Loucy (cell line): ENCODE results near the gene PAGR1.
"Not testable (repeated sequence)": the region's sequence is repeated elsewhere in the genome, so short reads cannot be mapped to it uniquely, and the experiment has no call there.

Experiments used
- H2AFZ ChIP-seq: fragments of 200-600 bp; sonication (generic); 2 replicates; pipeline ENCODE4 v1.6.0; 2016; ENCODE audit warnings: antibody characterized with exemption, mild to moderate bottlenecking, low read length, moderate library complexity
- H3F3A ChIP-seq: fragments of 200-600 bp; 2 replicates; pipeline ENCODE4 v1.6.0; 2016; ENCODE audit warnings: antibody characterized with exemption, low read depth, mild to moderate bottlenecking
- H3K27me3 ChIP-seq: fragments of 200-600 bp; sonication (generic); 2 replicates; pipeline ENCODE4 v1.6.1; 2014; ENCODE audit warnings: low read length, mild to moderate bottlenecking; ENCODE audit not compliant: insufficient read depth, poor library complexity, severe bottlenecking
- H3K36me3 ChIP-seq: fragments of 200-600 bp; sonication (generic); 2 replicates; pipeline ENCODE4 v1.6.1; 2016; ENCODE audit warnings: low read length; ENCODE audit not compliant: insufficient read depth
- H3K4me1 ChIP-seq: fragments of 200-600 bp; sonication (generic); 2 replicates; pipeline ENCODE4 v1.5.1; 2014; ENCODE audit warnings: low read length, mild to moderate bottlenecking; ENCODE audit not compliant: insufficient read depth, poor library complexity, severe bottlenecking
- H3K4me2 ChIP-seq: fragments of 200-600 bp; sonication (generic); 2 replicates; pipeline ENCODE4 v1.6.0; 2014; ENCODE audit warnings: antibody characterized with exemption, low read length, low read depth, mild to moderate bottlenecking; ENCODE audit not compliant: poor library complexity, severe bottlenecking
- H3K4me3 ChIP-seq: fragments of 200-600 bp; sonication (generic); 2 replicates; pipeline ENCODE4 v1.5.1; 2014; ENCODE audit warnings: low read length, mild to moderate bottlenecking, mixed read lengths; ENCODE audit not compliant: poor library complexity, severe bottlenecking
- H3K79me2 ChIP-seq: fragments of 200-600 bp; sonication (generic); 2 replicates; pipeline ENCODE4 v1.6.1; 2014; ENCODE audit warnings: low read length; ENCODE audit not compliant: insufficient read depth
- H3K9ac ChIP-seq: fragments of 200-600 bp; sonication (generic); 2 replicates; pipeline ENCODE4 v1.6.0; 2014; ENCODE audit warnings: mild to moderate bottlenecking, low read depth, low read length, moderate library complexity; ENCODE audit not compliant: poor library complexity, severe bottlenecking
- H3K9me2 ChIP-seq: fragments of 200-600 bp; sonication (generic); replicated peaks from 2 replicates; pipeline ENCODE4 v1.6.1; 2016; ENCODE audit warnings: low read depth, low read length, mixed read lengths
- H3K9me3 ChIP-seq: fragments of 200-600 bp; sonication (generic); 2 replicates; pipeline ENCODE4 v1.6.1; 2014; ENCODE audit warnings: mild to moderate bottlenecking, antibody characterized with exemption, low read length, low read depth; ENCODE audit not compliant: insufficient read depth
- H4K20me1 ChIP-seq: fragments of 200-600 bp; sonication (generic); 2 replicates; pipeline ENCODE4 v1.6.0; 2014; ENCODE audit warnings: antibody characterized with exemption, low read length, mild to moderate bottlenecking; ENCODE audit not compliant: insufficient read depth, poor library complexity, severe bottlenecking
- CTCF ChIP-seq: fragments of 200-600 bp; sonication (generic); conservative IDR thresholded peaks from 2 replicates; pipeline ENCODE4 v1.5.1; 2014; ENCODE audit warnings: mild to moderate bottlenecking, antibody characterized with exemption, low read length
- EZH2phosphoT487 ChIP-seq: fragments of 200-600 bp; IDR thresholded peaks from 2 replicates; pipeline ENCODE4 v1.6.1; 2018; ENCODE audit warnings: antibody characterized with exemption, mild to moderate bottlenecking, moderate library complexity, borderline replicate concordance

The PAGR1 gene

GRCh38 chr16:29830774-29831173, 14.8 kb downstream of the PAGR1 start:
- H3K4me1 ChIP-seq = no peaks in the 10 kb centered on the region
- no peak overlapping the region for H3K9ac ChIP-seq
- H3K27me3 ChIP-seq = no peaks in the 10 kb centered on the region
- H3K4me3 ChIP-seq = no peak overlapping the region
- no peak for TF ChIP-seq EZH2phosphoT487
- no peak for TF ChIP-seq CTCF
- H3K79me2 ChIP-seq = no peaks in the 10 kb centered on the region
- no peak overlapping the region for H3K4me2 ChIP-seq
- H3K36me3 ChIP-seq = no peaks in the 10 kb centered on the region
- H3F3A ChIP-seq = no peaks in the 10 kb centered on the region
- H4K20me1 ChIP-seq = no peaks in the 10 kb centered on the region
- H2AFZ ChIP-seq = no peak overlapping the region
- H3K9me2 ChIP-seq = no peaks in the 10 kb centered on the region
- no peaks in the 10 kb centered on the region for H3K9me3 ChIP-seq

GRCh38 chr16:29831490-29831889, 15.5 kb downstream of the PAGR1 start:
- Histone ChIP-seq H3K9me2 (no peaks in the 10 kb centered on the region), H3K9me3 (no peaks in the 10 kb centered on the region), H3K36me3 (no peaks in the 10 kb centered on the region), H4K20me1 (no peaks in the 10 kb centered on the region), H3K4me2 (no peak overlapping the region), H3K4me1 (no peaks in the 10 kb centered on the region), H3K27me3 (no peaks in the 10 kb centered on the region), H2AFZ (no peak overlapping the region), H3K4me3 (no peak overlapping the region), H3K9ac (no peak overlapping the region), H3F3A (no peaks in the 10 kb centered on the region), H3K79me2 (no peaks in the 10 kb centered on the region)
- TF ChIP-seq CTCF (no peak), EZH2phosphoT487 (no peak)

GRCh38 chr16:29833219-29833618, 17.3 kb downstream of the PAGR1 start:
- H3K9me2 ChIP-seq, H3K9me3 ChIP-seq, H3F3A ChIP-seq, H2AFZ ChIP-seq, H3K4me1 ChIP-seq, H3K27me3 ChIP-seq, H3K4me3 ChIP-seq, H3K79me2 ChIP-seq, H3K9ac ChIP-seq, H3K4me2 ChIP-seq, H4K20me1 ChIP-seq, H3K36me3 ChIP-seq: not testable (repeated sequence)

- H3K27me3 ChIP-seq = no peaks in the 10 kb centered on the region
Observed at GRCh38 chr16:29834079-29834478, 18.1 kb downstream of the PAGR1 start.

More at GRCh38 chr16:29834079-29834478, 18.1 kb downstream of the PAGR1 start:
- Histone ChIP-seq H2AFZ (no peak overlapping the region), H3K79me2 (no peaks in the 10 kb centered on the region), H3K9me3 (no peaks in the 10 kb centered on the region), H3K4me1 (no peaks in the 10 kb centered on the region), H3K9me2 (no peaks in the 10 kb centered on the region), H3F3A (no peaks in the 10 kb centered on the region), H3K36me3 (no peaks in the 10 kb centered on the region), H4K20me1 (no peaks in the 10 kb centered on the region), H3K9ac (no peak overlapping the region), H3K4me3 (no peak overlapping the region), H3K4me2 (no peak overlapping the region)
- TF ChIP-seq CTCF (no peak), EZH2phosphoT487 (no peak)
